ENCODE data around the gene SRD5A3.

DNA sequence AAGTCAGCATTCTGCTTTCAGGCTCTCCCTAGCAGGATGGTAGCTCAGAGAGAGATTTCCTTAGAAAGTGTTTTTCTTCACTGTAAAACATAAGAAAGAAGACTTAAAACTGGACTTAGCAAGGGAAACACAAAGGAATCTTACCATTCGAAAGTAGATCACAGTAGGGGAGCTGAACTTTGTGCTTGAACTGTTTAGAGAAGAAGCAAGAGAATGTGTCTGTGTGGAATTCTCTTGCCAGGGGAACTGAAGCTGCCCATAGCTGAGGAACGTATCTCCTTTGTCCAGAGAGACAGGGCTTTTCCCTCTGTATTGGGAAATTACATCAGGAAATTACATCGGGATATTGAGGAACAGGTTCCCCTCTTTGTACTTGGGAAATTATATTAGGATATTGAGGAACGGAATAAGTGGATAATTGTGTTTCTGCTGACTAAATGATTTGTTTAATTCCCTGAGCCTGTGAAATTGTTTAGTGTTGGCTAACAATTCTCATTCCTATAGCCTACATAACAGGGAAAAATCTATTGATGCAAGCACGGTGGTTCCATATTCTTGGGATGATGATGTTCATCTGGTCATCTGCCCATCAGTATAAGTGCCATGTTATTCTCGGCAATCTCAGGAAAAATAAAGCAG is 21.2 kb downstream of the SRD5A3 start:
- TF ChIP-seq, protein P1, sequence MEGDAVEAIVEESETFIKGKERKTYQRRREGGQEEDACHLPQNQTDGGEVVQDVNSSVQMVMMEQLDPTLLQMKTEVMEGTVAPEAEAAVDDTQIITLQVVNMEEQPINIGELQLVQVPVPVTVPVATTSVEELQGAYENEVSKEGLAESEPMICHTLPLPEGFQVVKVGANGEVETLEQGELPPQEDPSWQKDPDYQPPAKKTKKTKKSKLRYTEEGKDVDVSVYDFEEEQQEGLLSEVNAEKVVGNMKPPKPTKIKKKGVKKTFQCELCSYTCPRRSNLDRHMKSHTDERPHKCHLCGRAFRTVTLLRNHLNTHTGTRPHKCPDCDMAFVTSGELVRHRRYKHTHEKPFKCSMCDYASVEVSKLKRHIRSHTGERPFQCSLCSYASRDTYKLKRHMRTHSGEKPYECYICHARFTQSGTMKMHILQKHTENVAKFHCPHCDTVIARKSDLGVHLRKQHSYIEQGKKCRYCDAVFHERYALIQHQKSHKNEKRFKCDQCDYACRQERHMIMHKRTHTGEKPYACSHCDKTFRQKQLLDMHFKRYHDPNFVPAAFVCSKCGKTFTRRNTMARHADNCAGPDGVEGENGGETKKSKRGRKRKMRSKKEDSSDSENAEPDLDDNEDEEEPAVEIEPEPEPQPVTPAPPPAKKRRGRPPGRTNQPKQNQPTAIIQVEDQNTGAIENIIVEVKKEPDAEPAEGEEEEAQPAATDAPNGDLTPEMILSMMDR (IDR thresholded peaks at IDR 0.05; ENCODE audit: low read depth, low read length): no peak
- no peak for TF ChIP-seq POLR2A (IDR thresholded peaks at IDR 0.05; ENCODE audit: extremely low read depth, insufficient read length)
